DMS153 (cell line): ENCODE data around the gene TNFRSF14.

Source experiments
- DNase-seq: peaks from one replicate; lab custom pipeline; 2025; lab: John Stamatoyannopoulos, UW

Gene TNFRSF14

DNA sequence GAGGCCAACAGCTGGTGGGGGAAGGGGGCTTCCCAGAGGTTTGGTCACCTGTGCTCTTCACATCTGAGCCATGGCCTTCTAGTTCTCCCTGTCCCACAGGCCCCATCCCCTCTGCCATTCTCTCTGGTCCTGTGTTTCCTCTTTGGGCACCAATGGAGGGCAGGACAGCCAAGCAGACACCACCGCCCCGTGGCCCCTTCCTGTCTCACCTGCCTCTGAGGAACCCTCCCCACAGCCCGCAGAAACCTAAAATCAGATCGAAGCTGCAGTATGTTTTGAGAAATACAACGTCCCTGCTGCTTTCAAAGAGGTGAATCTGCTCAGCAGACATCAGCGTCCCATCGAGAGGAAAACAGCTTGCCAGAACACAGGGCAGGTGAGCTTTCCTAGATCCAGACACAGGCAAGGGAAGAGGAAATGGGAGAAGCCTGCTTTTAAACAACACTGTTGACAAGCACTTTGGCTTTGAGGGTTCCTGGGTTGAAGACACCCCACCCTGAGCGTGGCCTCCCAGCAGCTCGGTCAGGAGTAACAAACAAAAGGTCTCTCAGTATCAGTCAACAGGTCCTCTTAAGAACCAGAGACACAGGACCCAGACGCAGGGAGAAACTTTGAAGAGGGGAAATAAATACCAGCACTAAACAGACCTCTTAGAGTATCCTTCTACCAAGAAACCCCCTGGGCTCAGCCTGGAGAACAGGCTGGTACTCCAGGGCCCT lies 32.1 kb upstream of the TNFRSF14 start:
- no peak for DNase-seq

DNA sequence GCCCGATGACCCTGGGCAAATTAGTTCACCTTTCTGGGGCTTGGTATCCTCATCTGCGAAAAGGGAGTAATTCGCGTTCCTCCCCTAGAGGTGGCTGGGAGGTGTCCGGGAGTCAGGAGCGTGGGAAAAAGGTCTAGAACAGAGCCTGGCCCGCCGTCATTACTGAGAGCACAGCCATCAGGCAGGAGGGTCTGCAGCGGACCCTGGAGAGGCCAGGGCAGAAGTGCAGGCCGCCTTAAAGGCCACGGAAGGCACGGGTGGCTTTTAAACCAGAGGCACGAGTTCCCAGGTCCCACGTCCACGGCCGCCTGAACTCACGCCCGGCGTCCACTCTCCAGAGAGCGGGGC lies 30.6 kb upstream of the TNFRSF14 start:
- DNase-seq, result no peak

DNA sequence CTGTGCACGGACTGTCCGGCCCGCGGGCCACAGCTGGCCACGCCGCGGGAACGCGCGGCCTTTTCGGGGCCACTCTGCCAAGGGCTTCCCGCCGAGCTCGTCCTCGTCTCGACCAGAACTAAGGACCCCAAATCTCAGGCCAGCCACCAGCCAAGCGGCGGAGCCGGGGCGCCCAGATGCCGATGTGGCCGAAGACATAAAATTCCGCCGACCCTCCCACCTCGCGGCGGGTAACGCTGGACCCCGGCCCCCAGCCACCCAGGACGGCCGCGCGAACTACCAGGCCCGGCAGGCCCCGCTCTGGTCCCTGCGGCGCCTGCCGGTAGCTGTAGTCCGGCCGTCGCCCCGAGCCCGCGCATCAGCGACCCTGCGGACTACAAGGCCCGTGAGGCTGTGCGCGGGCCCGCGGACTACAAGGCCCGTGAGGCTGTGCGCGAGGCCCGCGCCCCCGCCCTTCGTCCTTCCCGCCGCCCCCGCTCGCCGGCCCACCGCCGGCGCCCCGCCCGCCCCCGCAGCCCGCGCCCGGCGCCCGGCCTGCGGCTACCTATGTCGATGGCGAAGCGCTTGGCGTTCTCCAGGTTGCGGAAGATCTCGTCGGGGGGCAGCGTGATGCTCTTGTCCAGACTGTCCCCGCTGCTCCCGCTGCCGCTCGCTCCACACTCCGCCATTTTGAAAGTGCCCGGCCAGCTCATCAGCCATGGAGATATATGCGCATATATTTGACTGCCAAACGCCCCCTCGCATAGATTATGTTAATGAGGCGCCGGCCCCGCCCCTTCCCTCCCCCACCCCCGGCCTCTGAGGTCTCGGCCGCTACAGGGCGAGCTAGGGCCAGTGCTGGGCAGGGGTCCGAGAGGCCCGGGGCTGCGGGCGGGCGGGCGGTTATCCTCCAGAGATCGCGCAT lies 30.0 kb upstream of the TNFRSF14 start, which contains the start of gene PANK4:
TSS of gene PANK4 (minus strand) at position 677 of the 904 bp plus-strand sequence. CDS start at position 668, 9 bp downstream.
- DNase-seq, result peak; percentile 92

DNA sequence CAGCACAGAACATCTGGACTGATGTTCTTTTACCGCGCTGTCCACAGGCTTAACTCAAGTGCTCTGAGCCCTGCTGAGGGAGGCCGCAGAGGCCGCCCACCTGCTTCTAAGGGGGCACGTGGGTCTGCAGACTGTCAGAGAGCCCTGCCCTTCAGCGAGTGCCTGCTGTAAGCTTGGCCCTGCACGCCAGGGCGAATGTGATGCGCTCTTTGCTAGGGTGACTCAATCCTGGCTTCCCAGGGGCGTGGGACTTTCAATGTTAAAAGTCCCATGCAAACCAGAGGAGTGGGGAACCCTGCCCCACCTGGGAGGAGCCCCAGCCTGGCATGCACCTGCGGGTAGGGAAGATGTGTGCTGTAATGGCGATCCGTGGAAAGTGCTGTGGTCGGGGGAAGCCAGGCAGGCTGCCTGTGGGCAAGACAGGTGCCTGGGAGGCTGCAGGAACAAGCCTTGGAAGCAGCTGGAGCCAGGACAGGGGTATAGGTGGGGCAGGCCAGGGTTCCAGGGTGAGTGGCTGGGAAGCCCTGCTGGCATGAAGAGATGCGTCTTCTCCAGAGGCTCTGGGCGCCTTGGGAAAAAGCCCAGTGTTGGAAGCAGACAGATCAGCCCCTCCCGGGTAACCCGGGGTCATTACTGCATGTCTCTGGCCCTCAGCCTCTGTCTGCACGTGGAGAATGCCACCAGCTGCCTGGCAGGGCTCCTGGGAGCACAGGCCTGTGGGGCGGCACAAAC lies 29.2 kb upstream of the TNFRSF14 start:
- no peak for DNase-seq

DNA sequence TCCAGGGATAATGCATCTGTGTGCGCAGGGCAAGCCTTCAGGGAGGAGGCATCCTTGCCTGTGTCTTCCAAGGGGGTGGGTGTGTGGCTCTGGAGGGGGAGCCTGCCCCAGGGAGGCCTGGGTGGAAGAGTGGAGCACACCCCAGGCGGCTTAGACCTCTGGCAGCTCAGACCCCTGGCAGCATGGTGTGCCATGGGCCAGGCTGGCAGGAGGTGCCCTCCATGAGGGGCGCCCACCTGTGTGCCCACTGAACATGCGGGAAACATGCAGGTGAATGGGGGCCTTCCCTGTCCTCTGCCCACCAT lies 28.7 kb upstream of the TNFRSF14 start:
- no peak for DNase-seq

DNA sequence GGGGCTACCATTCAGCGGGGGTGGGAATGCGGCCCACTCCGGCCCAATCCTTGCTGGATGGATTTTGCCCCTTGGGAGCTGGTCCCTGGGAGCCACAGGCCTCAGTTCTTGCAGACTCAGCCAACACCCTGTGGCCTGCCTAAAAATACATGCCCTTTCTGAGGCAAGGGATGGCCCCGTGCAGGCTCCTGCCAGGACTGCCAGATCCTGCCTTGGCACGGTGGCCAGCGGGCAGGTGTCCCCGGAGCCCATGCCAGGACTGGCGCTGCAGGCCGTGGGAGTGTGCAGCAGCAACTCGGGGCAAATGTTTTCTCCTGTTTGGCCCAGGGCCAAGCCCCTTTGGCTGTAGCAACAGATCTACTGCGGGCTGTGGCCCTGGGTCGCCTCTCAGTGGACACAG lies 28.2 kb upstream of the TNFRSF14 start:
- peak; percentile 33 for DNase-seq

DNA sequence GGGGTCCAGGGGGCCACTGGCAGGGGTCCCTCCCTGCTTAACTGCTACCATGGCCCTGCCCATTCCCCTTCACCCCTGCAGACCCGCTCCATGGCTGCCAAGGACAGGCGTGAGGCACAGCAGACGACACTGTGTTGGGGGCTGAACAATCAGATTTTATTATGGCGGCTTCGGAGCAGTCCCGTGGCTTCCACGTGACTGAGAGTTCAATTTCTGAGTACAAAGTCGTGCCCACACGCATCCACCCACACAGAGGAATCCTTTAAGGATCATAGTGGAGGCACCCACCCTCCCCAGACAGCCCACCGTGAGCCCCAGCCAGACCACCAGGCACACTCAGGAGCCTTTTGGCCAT lies 27.6 kb upstream of the TNFRSF14 start:
- DNase-seq, result no peak

DNA sequence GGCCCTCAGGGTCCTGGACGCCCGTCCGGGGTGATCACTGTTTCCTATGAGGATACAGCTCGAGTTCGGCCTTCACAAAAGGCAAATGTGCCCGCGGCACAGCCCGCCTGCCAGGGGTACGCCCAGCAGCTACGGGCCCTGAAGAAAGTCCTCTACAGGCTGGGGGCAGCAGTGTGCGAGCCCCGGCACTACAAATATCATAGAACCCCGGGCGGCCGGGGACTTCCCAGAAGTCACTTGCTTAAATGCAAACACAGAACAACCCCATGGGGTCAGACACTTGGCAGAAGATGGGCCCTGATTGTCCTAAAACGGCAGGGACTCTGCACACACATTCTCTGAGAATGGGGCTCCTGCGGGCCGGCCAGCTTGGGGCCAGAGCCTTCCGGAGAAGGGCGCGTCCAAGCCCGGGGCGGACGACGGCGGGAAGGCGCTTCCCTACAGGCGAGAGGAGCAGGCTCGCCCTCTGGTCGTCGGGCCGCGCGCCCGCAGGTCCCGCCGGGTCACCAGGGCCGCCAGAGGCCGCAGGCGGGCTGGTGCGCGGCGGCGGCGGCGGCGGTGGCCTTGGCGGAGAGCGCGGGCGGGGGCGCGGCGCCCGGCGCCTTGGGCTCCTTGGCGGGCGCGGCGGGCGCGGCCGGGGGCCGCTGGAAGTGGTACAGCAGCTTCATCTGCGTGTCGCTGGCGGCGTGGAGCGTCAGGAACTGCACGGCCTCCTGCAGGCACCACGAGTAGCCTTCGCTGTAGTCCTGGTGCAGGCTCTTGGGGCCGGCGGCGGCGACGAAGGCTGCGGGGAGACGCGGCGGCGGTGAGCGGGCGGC lies 27.0 kb upstream of the TNFRSF14 start:
- DNase-seq, result peak; percentile 38

DNA sequence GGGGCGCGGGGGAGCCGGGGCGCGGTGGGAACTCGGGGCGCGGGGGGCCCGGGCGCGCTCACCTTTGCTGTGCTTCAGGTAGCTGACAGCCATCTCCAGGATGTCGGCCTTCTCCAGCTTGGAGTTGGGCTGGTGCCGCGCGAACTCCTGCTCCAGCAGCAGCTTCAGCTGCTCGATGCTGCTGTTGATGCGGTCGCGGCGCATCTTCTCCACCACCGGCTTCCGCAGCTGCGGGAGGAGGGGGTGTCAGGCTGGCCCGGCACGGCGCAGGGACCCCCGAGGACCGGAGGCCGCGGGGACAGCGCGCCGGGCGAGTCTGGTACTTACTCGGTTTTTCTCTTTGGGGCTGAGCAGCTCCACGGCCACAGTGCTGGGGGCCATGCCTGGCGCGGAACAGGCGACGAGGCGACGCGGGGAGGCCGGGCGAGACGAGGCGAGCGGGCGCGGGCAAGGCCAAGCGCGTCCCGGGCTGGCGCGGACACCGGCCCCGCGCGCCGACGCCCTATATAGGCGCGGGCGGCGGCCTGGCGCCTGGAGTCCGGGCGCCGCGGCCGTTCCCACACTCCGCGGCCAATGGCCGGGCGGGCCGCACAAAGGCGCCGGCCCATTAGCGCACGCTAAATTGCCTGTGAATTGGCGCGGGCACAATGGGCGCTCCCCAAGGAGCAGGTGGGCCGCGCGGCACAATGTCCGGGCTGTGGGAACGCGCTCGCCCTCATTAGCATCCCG lies 26.2 kb upstream of the TNFRSF14 start, which contains the start of gene HES5:
TSS of gene HES5 (minus strand) at position 480 of the 729 bp plus-strand sequence. CDS start at position 381, 99 bp downstream.
- DNase-seq, result peak; percentile 46

DNA sequence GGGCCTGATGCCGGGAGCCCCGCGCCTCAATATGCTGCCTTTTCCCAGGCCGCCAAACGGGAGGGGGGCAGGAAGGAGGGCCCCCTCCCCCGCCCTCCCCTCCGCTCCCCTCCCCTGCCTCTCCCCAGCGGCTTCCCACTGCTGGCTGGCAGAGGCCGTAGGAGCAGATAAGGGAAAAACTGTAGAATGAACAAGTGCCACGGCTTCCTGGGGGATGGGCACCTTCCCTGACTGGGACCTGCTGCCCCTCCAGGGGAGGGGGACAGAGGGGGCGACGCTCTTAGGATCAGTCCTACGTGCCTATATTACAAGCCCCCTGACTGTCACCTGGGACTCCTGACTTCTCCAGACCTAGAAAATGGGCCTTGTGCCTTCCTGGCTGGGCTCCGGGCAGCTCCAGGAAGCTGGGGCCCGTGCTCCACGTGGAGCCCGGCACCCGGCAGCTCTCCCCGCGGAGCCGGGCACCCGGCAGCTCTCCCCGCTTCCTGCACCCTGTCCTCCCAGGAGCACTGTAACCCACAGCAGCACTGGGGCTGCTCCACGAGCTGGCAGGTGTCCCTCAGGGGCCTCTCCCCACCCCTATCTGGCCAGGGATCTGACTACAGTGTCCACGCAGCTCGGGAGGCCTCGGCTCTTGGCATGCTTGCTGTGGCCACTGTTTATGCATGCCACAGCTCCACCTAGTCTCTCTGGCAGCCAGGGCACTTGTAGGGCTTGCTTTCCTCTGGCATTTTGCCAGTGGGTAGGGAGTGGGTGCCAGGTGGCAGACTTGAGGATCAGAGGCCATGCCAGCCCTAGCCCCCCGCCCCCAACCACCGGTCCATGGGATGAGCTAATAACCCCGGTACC lies 25.4 kb upstream of the TNFRSF14 start:
- peak; percentile 76 for DNase-seq

DNA sequence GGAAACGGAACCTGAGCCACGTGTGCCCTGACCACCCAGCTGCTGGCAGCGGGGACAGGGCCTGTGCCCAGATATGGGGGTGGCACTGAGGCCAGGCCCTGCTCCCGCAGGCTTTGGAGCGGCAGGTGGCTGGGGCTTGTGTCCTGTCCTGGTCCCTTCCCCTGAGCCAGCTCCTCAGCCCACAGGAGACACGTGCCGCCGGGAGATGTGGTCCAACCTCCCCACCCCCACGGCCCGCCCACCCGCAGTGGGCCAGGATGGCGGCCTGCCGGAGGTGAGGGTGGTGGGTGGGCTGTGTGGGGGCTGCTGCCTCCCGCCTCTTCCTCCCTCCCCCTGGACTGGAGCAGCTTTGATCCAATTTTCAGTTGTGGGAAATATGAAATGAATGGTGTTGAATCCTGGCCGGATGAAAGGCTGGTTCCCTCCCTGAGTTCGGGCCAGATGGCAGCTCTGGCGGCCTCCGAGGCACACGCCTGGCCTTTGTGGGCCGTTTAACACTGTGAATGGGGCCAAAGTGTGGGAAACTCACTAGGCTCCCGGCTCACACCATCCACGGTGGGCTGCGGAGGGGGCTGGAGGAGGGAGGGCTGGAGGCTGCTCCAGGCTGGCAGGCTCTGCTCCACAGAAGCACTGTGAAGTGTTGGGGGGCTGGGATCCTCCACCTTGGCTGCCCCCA lies 23.5 kb upstream of the TNFRSF14 start:
- no peak for DNase-seq

DNA sequence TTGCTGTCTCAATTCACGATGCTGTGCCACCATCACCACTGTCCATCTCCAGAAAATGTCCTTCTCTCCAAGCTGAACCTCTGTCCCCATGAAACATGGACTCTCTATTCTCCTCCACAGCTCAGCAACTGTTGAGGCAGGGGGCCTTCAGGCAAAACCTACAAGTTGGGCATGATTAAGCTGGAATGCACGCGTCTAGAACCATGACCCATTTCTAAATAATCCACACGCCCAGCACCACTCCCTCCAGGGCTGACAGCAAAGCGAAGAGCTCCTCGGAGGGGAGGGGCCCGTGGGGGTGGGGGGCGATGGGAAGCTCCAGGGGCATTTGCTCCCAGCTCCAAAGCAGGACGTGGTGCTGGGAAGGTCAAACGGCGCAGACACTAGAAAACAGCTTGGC lies 22.8 kb upstream of the TNFRSF14 start:
- no peak for DNase-seq

DNA sequence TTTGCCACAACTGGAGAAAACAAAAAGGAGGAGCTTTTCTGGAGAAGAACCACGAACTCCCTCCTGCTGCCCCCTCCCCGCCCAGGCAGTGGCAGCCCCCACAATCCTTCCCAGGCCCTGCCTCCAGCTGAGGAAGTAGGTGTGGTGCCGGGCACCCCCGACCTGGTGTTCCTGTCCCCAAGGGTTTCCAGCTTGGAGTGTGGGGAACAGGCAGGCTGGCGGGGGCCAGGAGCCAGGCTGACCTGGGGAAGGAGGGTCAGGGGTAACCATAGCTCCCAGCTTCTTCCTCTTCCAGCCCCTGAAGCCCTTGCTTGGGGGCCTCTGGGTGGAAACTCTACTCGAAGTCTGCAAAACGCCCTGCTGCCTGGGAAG lies 21.9 kb upstream of the TNFRSF14 start:
- DNase-seq, result no peak

DNA sequence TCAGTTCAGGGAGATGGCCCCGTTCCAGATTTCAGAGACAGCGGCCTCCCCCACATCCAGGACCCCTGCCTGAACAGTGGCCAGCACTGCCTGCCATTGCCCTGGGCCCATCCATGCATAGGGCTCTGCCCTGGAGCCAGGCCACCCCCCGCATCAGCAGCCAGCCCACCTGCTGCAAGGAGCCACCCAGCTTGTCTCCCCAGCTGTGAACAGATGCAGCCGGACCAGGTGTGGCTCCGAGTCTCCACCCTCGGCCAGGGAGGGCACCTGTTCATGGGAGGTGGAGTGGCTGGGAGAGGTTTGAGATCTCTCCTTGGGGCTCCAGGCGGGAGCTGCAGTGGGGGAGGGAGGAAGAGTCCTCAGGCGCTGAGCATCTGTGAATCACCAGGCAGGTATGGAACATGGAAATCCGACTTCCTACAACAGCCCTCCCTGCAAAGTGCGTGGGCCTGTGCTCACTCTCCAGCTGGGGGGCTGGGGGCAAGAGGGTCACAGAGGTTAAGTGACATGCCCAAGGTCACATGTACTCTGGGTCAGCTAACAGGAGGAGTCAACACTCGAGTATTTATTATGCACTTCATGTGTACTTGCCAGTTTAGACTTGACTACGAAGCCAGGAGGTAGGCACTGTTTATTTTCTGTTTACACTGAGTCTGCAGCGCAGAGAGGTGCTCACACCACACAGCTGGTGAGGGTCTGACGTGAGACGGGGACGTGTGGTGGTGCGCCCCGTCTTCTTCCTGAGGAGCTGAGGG lies 21.3 kb upstream of the TNFRSF14 start:
- DNase-seq, result peak; percentile 76

DNA sequence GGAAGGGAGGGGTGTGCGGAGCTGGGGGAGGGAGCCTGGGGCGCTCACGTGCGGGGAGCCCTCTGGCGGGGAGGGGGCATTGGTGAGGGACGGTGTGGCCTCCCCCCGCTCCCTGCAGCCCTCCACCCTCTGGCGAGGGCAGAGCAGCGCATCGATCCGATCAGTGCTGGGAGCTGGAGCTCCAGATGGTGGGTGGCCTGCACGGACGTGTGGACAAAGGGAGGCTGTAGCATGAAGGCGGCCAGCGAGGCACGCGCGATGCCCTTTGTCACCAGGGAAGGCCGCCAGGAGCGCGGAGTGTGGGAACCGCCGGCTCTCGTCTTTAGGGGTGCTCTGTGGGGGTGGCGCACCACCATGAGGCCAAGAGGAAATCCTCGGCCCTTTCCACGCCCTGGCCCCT lies 20.7 kb upstream of the TNFRSF14 start:
- no peak for DNase-seq

DNA sequence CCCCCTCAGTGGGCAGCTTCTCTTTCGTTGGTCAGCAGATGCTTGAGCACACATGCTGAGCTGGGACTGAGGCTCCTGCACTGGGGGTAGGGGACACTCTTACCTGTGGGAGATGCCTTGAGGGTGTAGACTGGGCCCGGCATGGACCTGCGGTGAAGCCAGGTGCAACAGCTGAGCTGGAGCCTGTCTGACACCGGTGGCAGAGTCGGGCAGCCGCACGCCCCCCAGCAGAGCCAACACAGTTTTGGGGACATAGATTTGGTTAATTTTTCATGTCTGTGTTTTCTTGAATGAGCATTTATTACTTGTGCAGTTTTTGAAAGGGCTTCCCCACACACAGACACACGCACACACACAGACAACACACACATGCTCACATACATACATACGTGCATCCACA lies 20.2 kb upstream of the TNFRSF14 start:
- DNase-seq, result no peak

DNA sequence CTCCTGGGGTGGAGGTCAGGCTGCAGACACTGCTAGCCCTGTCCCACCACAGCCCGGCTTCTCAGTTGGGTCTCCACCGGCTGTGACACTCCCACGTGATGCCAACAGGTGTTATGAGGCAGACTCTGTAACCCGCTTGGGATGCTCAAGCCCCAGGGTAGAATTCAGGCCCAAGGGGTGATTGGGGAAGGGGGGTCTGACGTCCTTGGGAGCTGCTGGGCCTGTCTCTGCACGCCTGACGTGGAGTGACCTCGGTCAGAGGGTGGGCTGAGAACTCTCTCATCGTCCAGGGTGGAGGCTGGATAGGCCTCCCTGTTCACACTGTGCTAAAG lies 18.4 kb upstream of the TNFRSF14 start:
- no peak for DNase-seq

DNA sequence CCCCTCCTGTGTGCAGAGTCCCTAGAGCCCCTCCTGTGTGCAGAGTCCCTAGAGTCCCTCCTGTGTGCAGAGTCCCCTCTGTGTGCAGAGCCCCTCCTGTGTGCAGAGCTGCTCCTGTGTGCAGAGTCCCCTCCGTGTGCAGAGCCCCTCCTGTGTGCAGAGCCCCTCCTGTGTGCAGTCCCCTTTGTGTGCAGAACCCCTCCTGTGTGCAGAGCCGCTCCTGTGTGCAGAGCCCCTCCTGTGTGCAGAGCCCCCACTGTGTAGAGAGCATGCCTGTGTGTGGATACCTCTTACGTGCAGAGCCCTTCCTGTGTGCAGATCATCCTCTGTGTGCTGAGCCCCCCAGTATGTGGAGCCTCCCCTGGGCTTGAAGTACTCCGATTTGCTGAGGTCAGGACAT lies 17.8 kb upstream of the TNFRSF14 start:
- no peak for DNase-seq

DNA sequence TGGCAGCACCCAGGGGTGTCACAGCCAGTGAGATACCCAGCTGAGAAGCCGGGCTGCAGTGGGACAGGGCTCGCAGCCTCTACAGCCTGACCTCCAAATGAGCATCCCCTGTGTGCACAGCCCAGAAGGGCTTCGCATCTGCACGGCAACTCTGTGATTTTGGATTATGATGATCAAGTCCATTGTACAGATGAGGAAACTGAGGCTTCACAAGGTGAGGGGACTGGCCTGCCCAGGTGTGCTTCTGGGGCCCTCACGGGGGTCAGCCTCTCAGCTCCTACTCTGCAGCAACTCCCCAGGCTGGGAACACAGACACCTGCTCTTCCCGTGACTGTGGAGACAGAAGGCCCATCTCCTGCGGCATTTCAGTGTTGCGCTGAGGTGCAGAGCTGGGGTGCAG lies 17.3 kb upstream of the TNFRSF14 start:
- no peak for DNase-seq
